Measurements from ENCODE around the gene FSTL4. TPM values are rescaled to one million over a fixed set of nuclear protein-coding genes. Genes with fewer than 3 reads are reported as not detected.
A peak's percentile ranks its signal among the peaks of the same experiment; 100 is the strongest.
"Not testable (repeated sequence)": the region's sequence is repeated elsewhere in the genome, so short reads cannot be mapped to it uniquely, and the experiment has no call there.

Gene FSTL4
- total RNA-seq, 2 donors from 2014 or later: 4.4 to 5.5 TPM

DNA sequence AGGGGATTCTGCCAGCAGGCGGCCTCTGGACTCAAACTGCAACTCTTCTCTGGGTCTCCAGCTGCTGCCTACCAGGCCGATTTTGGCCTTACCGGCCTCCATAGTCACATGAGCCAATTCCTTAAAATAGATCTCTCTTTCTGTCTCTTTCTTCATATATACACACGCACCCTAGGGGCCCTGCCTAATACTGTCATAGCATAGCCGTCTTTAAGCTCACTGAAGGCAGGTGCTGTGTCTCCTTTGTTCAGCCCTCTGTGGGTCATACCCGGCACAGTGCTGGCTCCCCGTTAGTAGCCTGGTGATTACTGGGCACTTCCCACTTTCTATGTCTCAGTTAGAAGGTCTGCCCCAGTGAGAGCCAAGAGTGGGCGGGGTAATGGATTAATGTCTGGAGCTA lies 419.6 kb downstream of the FSTL4 start:
- Mint-ChIP-seq H3K27ac (no peak overlapping the region), H3K4me1 (peaks cover 40% of the 10 kb centered on the region), H3K27me3 (ENCODE audit: insufficient read depth) (no peaks in the 10 kb centered on the region), H3K9me3 (no peaks in the 10 kb centered on the region), H3K36me3 (ENCODE audit: low read depth) (no peaks in the 10 kb centered on the region), H3K4me3 (no peak overlapping the region)
- TF ChIP-seq, protein P1, sequence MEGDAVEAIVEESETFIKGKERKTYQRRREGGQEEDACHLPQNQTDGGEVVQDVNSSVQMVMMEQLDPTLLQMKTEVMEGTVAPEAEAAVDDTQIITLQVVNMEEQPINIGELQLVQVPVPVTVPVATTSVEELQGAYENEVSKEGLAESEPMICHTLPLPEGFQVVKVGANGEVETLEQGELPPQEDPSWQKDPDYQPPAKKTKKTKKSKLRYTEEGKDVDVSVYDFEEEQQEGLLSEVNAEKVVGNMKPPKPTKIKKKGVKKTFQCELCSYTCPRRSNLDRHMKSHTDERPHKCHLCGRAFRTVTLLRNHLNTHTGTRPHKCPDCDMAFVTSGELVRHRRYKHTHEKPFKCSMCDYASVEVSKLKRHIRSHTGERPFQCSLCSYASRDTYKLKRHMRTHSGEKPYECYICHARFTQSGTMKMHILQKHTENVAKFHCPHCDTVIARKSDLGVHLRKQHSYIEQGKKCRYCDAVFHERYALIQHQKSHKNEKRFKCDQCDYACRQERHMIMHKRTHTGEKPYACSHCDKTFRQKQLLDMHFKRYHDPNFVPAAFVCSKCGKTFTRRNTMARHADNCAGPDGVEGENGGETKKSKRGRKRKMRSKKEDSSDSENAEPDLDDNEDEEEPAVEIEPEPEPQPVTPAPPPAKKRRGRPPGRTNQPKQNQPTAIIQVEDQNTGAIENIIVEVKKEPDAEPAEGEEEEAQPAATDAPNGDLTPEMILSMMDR (conservative IDR thresholded peaks at IDR 0.05): no peak
- no peak overlapping the region for H3K4me3 ChIP-seq (ENCODE audit: low read length)
- no peaks in the 10 kb centered on the region for H3K36me3 ChIP-seq (ENCODE audit: control insufficient read depth, insufficient read depth, low read length)
- no peak overlapping the region for H3K27ac ChIP-seq (ENCODE audit: low read depth, low read length)
- peak; percentile 35 for DNase-seq
- 96 to 100% methylated on average over 5 to 8 of the region's 8 CpGs for WGBS, 2 experiments (ENCODE audit: insufficient coverage in 1 of 2, insufficient read length in 1 of 2)
- H3K27me3 ChIP-seq (ENCODE audit: control insufficient read depth, insufficient read depth, low read length, poor library complexity, severe bottlenecking): no peaks in the 10 kb centered on the region
- H3K9me3 ChIP-seq (ENCODE audit: control insufficient read depth, low read length): no peaks in the 10 kb centered on the region
- H3K4me1 ChIP-seq (ENCODE audit: control insufficient read depth, insufficient read depth, low read length): peaks cover 21% of the 10 kb centered on the region
- H3K9ac ChIP-seq (ENCODE audit: extremely low read depth, low read length, poor library complexity, severe bottlenecking): no peak overlapping the region

DNA sequence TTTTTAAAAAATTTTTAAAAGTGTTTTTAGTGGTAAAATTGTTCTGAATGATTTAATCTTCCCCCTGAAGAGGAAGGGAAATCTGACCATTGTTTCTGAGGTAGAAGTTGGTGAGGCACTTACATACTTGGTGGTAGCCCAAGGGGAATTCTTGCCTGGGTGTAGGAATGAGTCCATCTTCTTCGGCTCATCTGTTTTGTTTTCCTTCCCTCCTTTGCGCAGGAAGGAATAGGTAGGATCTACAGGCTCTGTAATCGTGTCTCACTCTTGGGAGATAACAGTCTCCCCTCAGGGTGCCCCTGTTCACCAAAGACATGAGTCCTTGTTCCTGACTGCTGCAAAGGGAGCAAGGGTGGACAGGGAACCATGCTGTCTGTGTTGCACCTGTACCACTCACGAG lies 422.5 kb downstream of the FSTL4 start:
- Histone ChIP-seq H3K36me3 (ENCODE audit: control insufficient read depth, insufficient read depth, low read length) (no peaks in the 10 kb centered on the region), H3K9ac (ENCODE audit: extremely low read depth, low read length, poor library complexity, severe bottlenecking) (no peak overlapping the region), H3K27me3 (ENCODE audit: control insufficient read depth, insufficient read depth, low read length, poor library complexity, severe bottlenecking) (no peaks in the 10 kb centered on the region), H3K4me1 (ENCODE audit: control insufficient read depth, insufficient read depth, low read length) (peaks cover 6% of the 10 kb centered on the region), H3K27ac (ENCODE audit: low read depth, low read length) (no peak overlapping the region), H3K9me3 (ENCODE audit: control insufficient read depth, low read length) (no peaks in the 10 kb centered on the region), H3K4me3 (ENCODE audit: low read length) (no peak overlapping the region)
- Mint-ChIP-seq H3K9me3 (no peaks in the 10 kb centered on the region), H3K36me3 (ENCODE audit: low read depth) (no peaks in the 10 kb centered on the region), H3K4me1 (peaks cover 12% of the 10 kb centered on the region), H3K27me3 (ENCODE audit: insufficient read depth) (no peaks in the 10 kb centered on the region), H3K4me3 (no peak overlapping the region), H3K27ac (no peak overlapping the region)
- DNase-seq: no peak
- 80 to 82% methylated on average over 3 to 4 of the region's 4 CpGs for WGBS, 2 experiments (ENCODE audit: insufficient coverage in 1 of 2, insufficient read length in 1 of 2)
- TF ChIP-seq, protein P1 (conservative IDR thresholded peaks at IDR 0.05): no peak

DNA sequence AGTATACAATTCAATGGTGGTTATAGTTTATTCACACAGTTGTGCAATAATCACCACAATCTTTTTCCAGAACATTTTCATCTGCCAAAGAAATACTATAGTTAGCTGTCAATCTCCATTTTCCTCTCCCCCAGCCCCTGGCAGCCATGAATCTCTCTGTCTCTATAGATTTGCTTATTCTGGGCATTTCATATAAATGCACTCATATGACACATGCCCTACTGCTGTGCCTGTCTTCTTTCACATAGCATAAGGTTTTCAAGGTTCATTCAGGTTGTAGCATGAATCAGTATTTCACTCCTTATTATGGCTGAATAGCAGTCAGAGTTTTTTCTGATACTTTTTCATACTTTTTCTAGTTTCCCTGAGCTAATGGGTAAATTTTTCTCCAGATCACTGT lies 432.9 kb downstream of the FSTL4 start:
- peaks cover 2% of the 10 kb centered on the region for H3K9me3 Mint-ChIP-seq
- no peak overlapping the region for H3K9ac ChIP-seq (ENCODE audit: extremely low read depth, low read length, poor library complexity, severe bottlenecking)
- H3K27me3 Mint-ChIP-seq (ENCODE audit: insufficient read depth): peaks cover 1% of the 10 kb centered on the region
- H3K27me3 ChIP-seq (ENCODE audit: control insufficient read depth, insufficient read depth, low read length, poor library complexity, severe bottlenecking): no peaks in the 10 kb centered on the region
- TF ChIP-seq, protein P1 (conservative IDR thresholded peaks at IDR 0.05): no peak
- no peak overlapping the region for H3K4me3 Mint-ChIP-seq
- H3K36me3 ChIP-seq (ENCODE audit: control insufficient read depth, insufficient read depth, low read length): no peaks in the 10 kb centered on the region
- no peaks in the 10 kb centered on the region for H3K4me1 ChIP-seq (ENCODE audit: control insufficient read depth, insufficient read depth, low read length)
- no peak overlapping the region for H3K27ac ChIP-seq (ENCODE audit: low read depth, low read length)
- no peak overlapping the region for H3K27ac Mint-ChIP-seq
- no peak overlapping the region for H3K4me3 ChIP-seq (ENCODE audit: low read length)
- DNase-seq: no peak
- no peaks in the 10 kb centered on the region for H3K9me3 ChIP-seq (ENCODE audit: control insufficient read depth, low read length)
- H3K36me3 Mint-ChIP-seq (ENCODE audit: low read depth): no peaks in the 10 kb centered on the region
- no peaks in the 10 kb centered on the region for H3K4me1 Mint-ChIP-seq

DNA sequence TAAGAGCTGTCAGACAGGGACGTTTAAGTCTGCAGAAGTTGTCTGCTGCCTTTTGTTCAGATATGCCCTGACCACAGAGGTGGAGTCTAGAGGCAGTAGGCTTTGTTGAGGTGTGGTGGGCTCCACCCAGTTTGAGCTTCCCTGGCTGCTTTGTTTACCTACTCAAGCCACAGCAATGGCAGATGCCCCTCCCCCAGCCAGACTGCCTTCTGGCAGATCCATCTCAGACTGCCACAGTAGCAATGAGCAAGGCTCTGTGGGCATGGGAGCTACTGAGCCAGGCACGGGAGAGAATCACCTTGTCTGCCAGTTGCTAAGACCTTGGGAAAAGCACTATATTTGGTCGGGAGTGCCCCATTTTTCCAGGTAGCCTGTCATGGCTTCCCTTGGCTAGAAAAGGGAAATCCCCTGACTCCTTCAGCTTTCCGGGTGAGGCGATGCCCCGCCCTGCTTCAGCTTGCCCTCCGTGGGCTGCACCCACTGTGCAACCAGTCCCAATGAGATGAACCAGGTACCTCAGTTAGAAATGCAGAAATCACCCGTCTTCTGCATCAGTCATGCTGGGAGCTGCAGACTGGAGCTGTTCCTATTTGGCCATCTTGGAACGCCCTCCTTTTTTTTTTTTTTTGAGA lies 441.5 kb downstream of the FSTL4 start:
- H3K27ac ChIP-seq (ENCODE audit: low read depth, low read length); DNase-seq; H3K36me3 ChIP-seq (ENCODE audit: control insufficient read depth, insufficient read depth, low read length); H3K4me3 ChIP-seq (ENCODE audit: low read length); H3K27ac Mint-ChIP-seq; H3K9me3 ChIP-seq (ENCODE audit: control insufficient read depth, low read length); H3K27me3 ChIP-seq (ENCODE audit: control insufficient read depth, insufficient read depth, low read length, poor library complexity, severe bottlenecking); H3K9me3 Mint-ChIP-seq; H3K4me3 Mint-ChIP-seq; H3K9ac ChIP-seq (ENCODE audit: extremely low read depth, low read length, poor library complexity, severe bottlenecking); H3K36me3 Mint-ChIP-seq (ENCODE audit: low read depth); H3K4me1 ChIP-seq (ENCODE audit: control insufficient read depth, insufficient read depth, low read length); H3K4me1 Mint-ChIP-seq: not testable (repeated sequence)
- 86 to 95% methylated on average over 6 to 9 of the region's 9 CpGs for WGBS, 2 experiments (ENCODE audit: insufficient coverage in 1 of 2, insufficient read length in 1 of 2)
- H3K27me3 Mint-ChIP-seq (ENCODE audit: insufficient read depth): peaks cover 11% of the 10 kb centered on the region
